ENCODE measurements around the gene FBN2.
"Not testable (repeated sequence)": the region's sequence is repeated elsewhere in the genome, so short reads cannot be mapped to it uniquely, and the experiment has no call there.

The FBN2 gene

GRCh38 chr5:128349044-128349858 is 188.8 kb downstream of the FBN2 start:
- DNase-seq: no peak

- no peak for DNase-seq
These were observed 192.0 kb downstream of the FBN2 start for GRCh38 chr5:128346038-128346437.

- DNase-seq: no peak
These were observed 192.8 kb downstream of the FBN2 start for GRCh38 chr5:128345247-128345646.

- no peak for DNase-seq
These were observed 194.9 kb downstream of the FBN2 start for GRCh38 chr5:128343168-128343567.

- DNase-seq: no peak
These were observed 197.0 kb downstream of the FBN2 start for GRCh38 chr5:128341056-128341455.

- DNase-seq: no peak
These were observed 197.4 kb downstream of the FBN2 start for GRCh38 chr5:128340648-128341047.

- DNase-seq: no peak
These were observed 198.5 kb downstream of the FBN2 start for GRCh38 chr5:128339585-128339984.

- DNase-seq: no peak
These were observed 199.4 kb downstream of the FBN2 start for GRCh38 chr5:128338649-128339048.

- DNase-seq: no peak
These were observed 202.7 kb downstream of the FBN2 start for GRCh38 chr5:128335339-128335738.

GRCh38 chr5:128334010-128334716 is 203.9 kb downstream of the FBN2 start:
- DNase-seq: no peak

- no peak for DNase-seq
These were observed 206.8 kb downstream of the FBN2 start for GRCh38 chr5:128331261-128331660.

GRCh38 chr5:128329386-128329939 is 208.6 kb downstream of the FBN2 start:
- no peak for DNase-seq

GRCh38 chr5:128328446-128328845 is 209.6 kb downstream of the FBN2 start:
- DNase-seq: no peak

GRCh38 chr5:128328007-128328406 is 210.0 kb downstream of the FBN2 start:
- no peak for DNase-seq

GRCh38 chr5:128321418-128321817 is 216.6 kb downstream of the FBN2 start:
- DNase-seq: not testable (repeated sequence)

- DNase-seq: no peak
These were observed 219.4 kb downstream of the FBN2 start for GRCh38 chr5:128318691-128319090.

GRCh38 chr5:128317481-128317880 is 220.6 kb downstream of the FBN2 start:
- no peak for DNase-seq

- no peak for DNase-seq
These were observed 222.4 kb downstream of the FBN2 start for GRCh38 chr5:128315671-128316070.

GRCh38 chr5:128305341-128305740 is 232.7 kb downstream of the FBN2 start:
- no peak for DNase-seq

GRCh38 chr5:128304791-128305190 is 233.3 kb downstream of the FBN2 start:
- no peak for DNase-seq

GRCh38 chr5:128304088-128304487 is 234.0 kb downstream of the FBN2 start:
- no peak for DNase-seq

GRCh38 chr5:128303593-128303992 is 234.5 kb downstream of the FBN2 start:
- no peak for DNase-seq

- DNase-seq: no peak
These were observed 237.9 kb downstream of the FBN2 start for GRCh38 chr5:128300181-128300580.
